ENCODE data around the gene CNTNAP2. TPM values are rescaled to one million over a fixed set of nuclear protein-coding genes. Genes with fewer than 3 reads are reported as not detected.

Gene CNTNAP2
- total and polyA plus RNA-seq, 2 of the 13 experiments (the other 11 are each of a cell fraction or from before 2014, with no cell fraction given), result 0.40 to 0.42 TPM

GRCh38 chr7:147304376-147304775 lies 1187.8 kb downstream of the CNTNAP2 start (continued):
- no peak for TF ChIP-seq LRRFIP1 (CRISPR knock-in tag; conservative IDR thresholded peaks at IDR 0.05)
- TF ChIP-seq ZNF891 (CRISPR knock-in tag; IDR thresholded peaks at IDR 0.05), result no peak
- no peak for TF ChIP-seq MBNL3 (CRISPR knock-in tag; conservative IDR thresholded peaks at IDR 0.05)
- TF ChIP-seq CENPT (CRISPR knock-in tag; IDR thresholded peaks at IDR 0.05; ENCODE audit: low read depth), result no peak
- no peak for TF ChIP-seq HNRNPH1 (optimal IDR thresholded peaks at IDR 0.05; ENCODE audit: low read depth, low read length)
- TF ChIP-seq ZMYM4 (CRISPR knock-in tag; IDR thresholded peaks at IDR 0.05), result no peak
- no peak for TF ChIP-seq GLI4 (CRISPR knock-in tag; IDR thresholded peaks at IDR 0.05; ENCODE audit: borderline replicate concordance)

GRCh38 chr7:147305827-147306226 lies 1189.2 kb downstream of the CNTNAP2 start:
- ATAC-seq, result no peak
- CTCF ChIA-PET (ENCODE audit: low intra/inter-chr PET ratio, low total read pairs), result no interaction called here
- Histone ChIP-seq H3K79me2 (ENCODE audit: insufficient read depth, low read length) (no peaks in the 10 kb centered on the region), H3K9me3 (ENCODE audit: low read length) (peaks cover 75% of the 10 kb centered on the region), H3K27me3 (ENCODE audit: control insufficient read depth in 1 of 2, insufficient read depth in 2 of 2, low read length in 2 of 2) (no peaks in the 10 kb centered on the region), H3K36me3 (replicated peaks in 1 of 2; ENCODE audit: control insufficient read depth in 1 of 2, insufficient read depth in 2 of 2, low read length in 2 of 2) (no peaks in the 10 kb centered on the region), H2AFZ (ENCODE audit: low read length) (no peak overlapping the region), H3K4me2 (ENCODE audit: low read depth, low read length) (no peak overlapping the region), H3K4me1 (ENCODE audit: insufficient read depth, low read length) (no peaks in the 10 kb centered on the region), H3K4me3 (replicated peaks in 1 of 3; ENCODE audit: insufficient read depth in 1 of 3, low read depth in 2 of 3, low read length in 3 of 3) (no peak overlapping the region), H3K9ac (ENCODE audit: insufficient read depth, low read depth, low read length) (no peak overlapping the region), H4K20me1 (ENCODE audit: insufficient read depth, low read length) (no peaks in the 10 kb centered on the region), H3K27ac (ENCODE audit: extremely low read length, insufficient read depth, low read length) (no peak overlapping the region)
- in situ Hi-C loops (cut with HindIII; ENCODE audit: extremely low pct_ligation_motif_present, low pct_unique_long_range_greater_than_20kb) (no loop called here), intact Hi-C loops (cut with micrococcal nuclease; ENCODE audit: unreplicated experiment) (no loop called here)
- POLR2A ChIA-PET, result no interaction called here
- BruUV-seq (replicated peaks), result no TSS peak
- FAIRE-seq, result no peak
- no peak for TF ChIP-seq ZNF468 (CRISPR knock-in tag; IDR thresholded peaks at IDR 0.05)
- TF ChIP-seq ZNF260 (CRISPR knock-in tag; IDR thresholded peaks at IDR 0.05; ENCODE audit: borderline replicate concordance, low read depth), result no peak
- no peak for DNase-seq (ENCODE audit: low spot score)
- WGBS (ENCODE audit: low lambda C conversion rate), result 14% methylated on average over 2 of the region's 2 CpGs
